ENCODE results near the gene MGST2.

GRCh38 chr4:139619644-139620043 is 46.0 kb upstream of the MGST2 start:
- TF ChIP-seq, protein P1, sequence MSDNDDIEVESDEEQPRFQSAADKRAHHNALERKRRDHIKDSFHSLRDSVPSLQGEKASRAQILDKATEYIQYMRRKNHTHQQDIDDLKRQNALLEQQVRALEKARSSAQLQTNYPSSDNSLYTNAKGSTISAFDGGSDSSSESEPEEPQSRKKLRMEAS (IDR thresholded peaks at IDR 0.05; ENCODE audit: low read depth, low read length), result no peak
- TF ChIP-seq CTCF (IDR thresholded peaks at IDR 0.05 in 2 of 3, conservative IDR thresholded peaks at IDR 0.05 in 1 of 3; ENCODE audit: control insufficient read depth in 2 of 3, extremely low read depth in 1 of 3, insufficient read depth in 1 of 3, low read depth in 3 of 3, low read length in 3 of 3), result peak; percentile 31 to 52 (median 49); a peak in 5 of 6 replicates
- no peak for TF ChIP-seq POLR2A (IDR thresholded peaks at IDR 0.05; ENCODE audit: low read depth, low read length)
- no peak for TF ChIP-seq TCF12 (IDR thresholded peaks at IDR 0.05; ENCODE audit: low read depth, low read length)
- TF ChIP-seq, protein P2, sequence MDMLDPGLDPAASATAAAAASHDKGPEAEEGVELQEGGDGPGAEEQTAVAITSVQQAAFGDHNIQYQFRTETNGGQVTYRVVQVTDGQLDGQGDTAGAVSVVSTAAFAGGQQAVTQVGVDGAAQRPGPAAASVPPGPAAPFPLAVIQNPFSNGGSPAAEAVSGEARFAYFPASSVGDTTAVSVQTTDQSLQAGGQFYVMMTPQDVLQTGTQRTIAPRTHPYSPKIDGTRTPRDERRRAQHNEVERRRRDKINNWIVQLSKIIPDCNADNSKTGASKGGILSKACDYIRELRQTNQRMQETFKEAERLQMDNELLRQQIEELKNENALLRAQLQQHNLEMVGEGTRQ (IDR thresholded peaks at IDR 0.05; ENCODE audit: borderline replicate concordance, low read depth, low read length), result no peak
- no peak for TF ChIP-seq ZNF274 (IDR thresholded peaks at IDR 0.05; ENCODE audit: insufficient read depth, insufficient read length)
- no peak for TF ChIP-seq EGR1 (IDR thresholded peaks at IDR 0.05; ENCODE audit: borderline replicate concordance in 1 of 2, low read depth in 2 of 2, low read length in 2 of 2)
- TF ChIP-seq ETV6 (conservative IDR thresholded peaks at IDR 0.05 in 1 of 2, IDR thresholded peaks at IDR 0.05 in 1 of 2; ENCODE audit: borderline replicate concordance in 1 of 2, low read depth in 1 of 2), result no peak
- TF ChIP-seq, protein P3, sequence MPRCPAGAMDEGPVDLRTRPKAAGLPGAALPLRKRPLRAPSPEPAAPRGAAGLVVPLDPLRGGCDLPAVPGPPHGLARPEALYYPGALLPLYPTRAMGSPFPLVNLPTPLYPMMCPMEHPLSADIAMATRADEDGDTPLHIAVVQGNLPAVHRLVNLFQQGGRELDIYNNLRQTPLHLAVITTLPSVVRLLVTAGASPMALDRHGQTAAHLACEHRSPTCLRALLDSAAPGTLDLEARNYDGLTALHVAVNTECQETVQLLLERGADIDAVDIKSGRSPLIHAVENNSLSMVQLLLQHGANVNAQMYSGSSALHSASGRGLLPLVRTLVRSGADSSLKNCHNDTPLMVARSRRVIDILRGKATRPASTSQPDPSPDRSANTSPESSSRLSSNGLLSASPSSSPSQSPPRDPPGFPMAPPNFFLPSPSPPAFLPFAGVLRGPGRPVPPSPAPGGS (IDR thresholded peaks at IDR 0.05; ENCODE audit: borderline replicate concordance, insufficient read depth, low read depth, low read length, poor library complexity, severe bottlenecking), result no peak
- no peak for TF ChIP-seq SP1 (IDR thresholded peaks at IDR 0.05; ENCODE audit: low read depth, low read length)
- TF ChIP-seq EP300 (IDR thresholded peaks at IDR 0.05; ENCODE audit: borderline replicate concordance in 1 of 2, control insufficient read depth in 1 of 2, low read depth in 2 of 2, low read length in 2 of 2), result no peak
